HepG2 (cell line): ENCODE results near the gene TLK1. TPM values are rescaled to one million over a fixed set of nuclear protein-coding genes. Genes with fewer than 3 reads are reported as not detected.

Experiments
- ATAC-seq: fragments of 200-7000 bp; cut with Tn5 transposase; 3 replicates; pipeline ENCODE4 v1.9.1; 2020; ENCODE audit warnings: mild to moderate bottlenecking, moderate library complexity
- BruUV-seq: library from RNA; stranded (reverse); fragments of 400-500 nt; replicated peaks from 2 replicates; lab custom pipeline; 2021; lab: Mats Ljungman, UMichigan
- CTCF ChIA-PET: fragments of 300-600 bp; formaldehyde crosslinking; extraction: SDS; loops from one replicate; lab custom pipeline; 2021; ENCODE audit warnings: low total read pairs, inconsistent platforms, low intra/inter-chr PET ratio; lab: Yijun Ruan, JAX
- POLR2A ChIA-PET: fragments of 350-600 bp; sonication (Branson Sonifier 250); formaldehyde crosslinking; loops from one replicate; lab custom pipeline; 2020; ENCODE audit warnings: antibody characterized with exemption, inconsistent platforms; lab: Yijun Ruan, JAX
- DNase-seq: peaks from one replicate; pipeline ENCODE4 v3.0.0-alpha.2; 2015; ENCODE audit warnings: low spot score
- FAIRE-seq: peaks from 3 replicates; lab custom pipeline; 2011; peaks lifted over from hg19 to GRCh38; lab: Jason Lieb, UNC
- H2AFZ ChIP-seq: one replicate; pipeline ENCODE4 v1.6.1; 2011; ENCODE audit warnings: low read length, inconsistent platforms
- H3K27ac ChIP-seq: fragments of 300-600 bp; 3 replicates; pipeline ENCODE4 v1.8.0; 2011; ENCODE audit warnings: mixed run types, mild to moderate bottlenecking, mixed read lengths, low read length, inconsistent platforms; ENCODE audit not compliant: insufficient read depth; ENCODE audit errors: extremely low read length
- H3K27me3 ChIP-seq, 2 experiments: fragments of 200-600 bp in 1 of 2; 2 replicates in 1 of 2; 3 replicates in 1 of 2; pipeline versions ENCODE4 v1.6.0 to v1.8.0; 2011; ENCODE audit warnings: low read length in 2 of 2, mild to moderate bottlenecking in 2 of 2, moderate library complexity in 2 of 2, inconsistent platforms in 1 of 2; ENCODE audit not compliant: insufficient read depth in 2 of 2, control insufficient read depth in 1 of 2
- H3K36me3 ChIP-seq, 2 experiments: fragments of 200-600 bp in 1 of 2; replicated peaks in 1 of 2; 2 replicates in 1 of 2; 3 replicates in 1 of 2; pipeline versions ENCODE4 v1.5.1 to v1.8.0; 2011; ENCODE audit warnings: low read length in 2 of 2, inconsistent platforms in 1 of 2; ENCODE audit not compliant: insufficient read depth in 2 of 2, control insufficient read depth in 1 of 2
- H3K4me1 ChIP-seq: 2 replicates; pipeline ENCODE4 v1.5.1; 2012; ENCODE audit warnings: low read length, inconsistent platforms; ENCODE audit not compliant: insufficient read depth
- H3K4me2 ChIP-seq: 2 replicates; pipeline ENCODE4 v1.6.0; 2011; ENCODE audit warnings: low read depth, low read length, inconsistent platforms
- H3K4me3 ChIP-seq, 3 experiments: fragments of 200-600 bp in 1 of 3; sonication (generic), shearing (Covaris generic) in 1 of 3; replicated peaks in 1 of 3; 2 replicates each; pipeline ENCODE4 v1.5.1; 2011 to 2016; ENCODE audit warnings: low read length in 3 of 3, inconsistent platforms in 2 of 3, low read depth in 2 of 3, mild to moderate bottlenecking in 2 of 3, control low read depth in 1 of 3, mixed read lengths in 1 of 3; ENCODE audit not compliant: insufficient read depth in 1 of 3
- H3K79me2 ChIP-seq: one replicate; pipeline ENCODE4 v1.6.1; 2011; ENCODE audit warnings: low read length, inconsistent platforms; ENCODE audit not compliant: insufficient read depth
- H3K9ac ChIP-seq: 2 replicates; pipeline ENCODE4 v1.6.0; 2011; ENCODE audit warnings: mild to moderate bottlenecking, low read depth, low read length, inconsistent platforms; ENCODE audit not compliant: insufficient read depth
- H3K9me3 ChIP-seq: 2 replicates; pipeline ENCODE4 v1.5.1; 2012; ENCODE audit warnings: mild to moderate bottlenecking, low read length
- H4K20me1 ChIP-seq: 2 replicates; pipeline ENCODE4 v1.6.0; 2011; ENCODE audit warnings: inconsistent platforms, mild to moderate bottlenecking, low read length, moderate library complexity; ENCODE audit not compliant: insufficient read depth
- FOXA3 ChIP-seq: IDR thresholded peaks from 2 replicates; pipeline ENCODE4 v1.6.1; 2016; ENCODE audit warnings: missing genetic modification reagents, missing compliant biosample characterization
- ISL2 ChIP-seq: sonication (generic); formaldehyde crosslinking; IDR thresholded peaks from 2 replicates; pipeline ENCODE4 v1.5.0; 2020; ENCODE audit warnings: missing genetic modification reagents
- NCOA2 ChIP-seq: sonication (generic); formaldehyde crosslinking; IDR thresholded peaks from 2 replicates; pipeline ENCODE4 v1.8.0; 2022; ENCODE audit warnings: inconsistent platforms
- NR2C2 ChIP-seq: sonication (generic); formaldehyde crosslinking; IDR thresholded peaks from 2 replicates; pipeline ENCODE4 v1.4.0; 2020; ENCODE audit warnings: missing genetic modification reagents, mild to moderate bottlenecking, moderate library complexity, borderline replicate concordance
- PHF20 ChIP-seq: sonication (generic); formaldehyde crosslinking; IDR thresholded peaks from 2 replicates; pipeline ENCODE4 v1.5.0; 2020; ENCODE audit warnings: mild to moderate bottlenecking, missing genetic modification reagents
- RXRB ChIP-seq: IDR thresholded peaks from 2 replicates; pipeline ENCODE4 v1.6.1; 2016; ENCODE audit warnings: borderline replicate concordance, missing genetic modification reagents, missing compliant biosample characterization
- SMAD9 ChIP-seq: sonication (generic); formaldehyde crosslinking; IDR thresholded peaks from 2 replicates; pipeline ENCODE4 v1.5.1; 2020; ENCODE audit warnings: mild to moderate bottlenecking, missing genetic modification reagents
- SOX6 ChIP-seq, 2 experiments: fragments of 450-650 bp in 1 of 2; sonication (generic) in 1 of 2; formaldehyde crosslinking in 1 of 2; IDR thresholded peaks; 2 replicates each; pipeline versions ENCODE4 v1.4.0 to v1.6.1; 2017 to 2020; ENCODE audit warnings: antibody characterized with exemption in 1 of 2, mild to moderate bottlenecking in 1 of 2, missing genetic modification reagents in 1 of 2
- TARDBP ChIP-seq: sonication (generic); formaldehyde crosslinking; IDR thresholded peaks from 2 replicates; pipeline ENCODE4 v1.8.0; 2022; ENCODE audit warnings: mild to moderate bottlenecking, missing genetic modification reagents
- WGBS: methylation state at CpG from one replicate; pipeline ENCODE4 v1.1.6; 2017; ENCODE audit warnings: low lambda C conversion rate; 5-methylcytosine and 5-hydroxymethylcytosine counted together
- in situ Hi-C: cut with HindIII; loops from 2 replicates; pipeline ENCODE4 v1.10.0; 2017; ENCODE audit warnings: low pct_unique_long_range_greater_than_20kb; ENCODE audit not compliant: extremely low pct_ligation_motif_present
- intact Hi-C: fragments of 100-400 bp; cut with micrococcal nuclease; formaldehyde crosslinking; loops from one replicate; pipeline ENCODE4 v1.10.0; 2022; ENCODE audit not compliant: unreplicated experiment
- polyA plus RNA-seq, 8 experiments: library from polyadenylated mRNA; depleted of rRNA in 3 of 8; stranded (reverse) in 7 of 8; unstranded in 1 of 8; fragments of >200 nt; fragmentation: Illumina TruSeq in 4 of 8; extraction: Trizol in 4 of 8; gene quantifications; 2 replicates each; pipeline versions ENCODE4 v1.2.1 to v1.2.3, GENCODE V29; 2011 to 2016; ENCODE audit warnings: low read depth in 4 of 8, missing spikeins in 1 of 8, mixed read lengths in 1 of 8; ENCODE audit not compliant: insufficient read depth in 1 of 8
- total RNA-seq, 5 experiments: library from RNA; depleted of rRNA; stranded (reverse); fragments of >200 nt; fragmentation: Illumina TruSeq; extraction: Trizol; gene quantifications; 2 replicates each; pipeline ENCODE4 v1.2.3, GENCODE V29; 2016; ENCODE audit warnings: low read depth in 1 of 5
- TF ChIP-seq, protein P1 (sequence below): sonication (generic); formaldehyde crosslinking; IDR thresholded peaks from 2 replicates; pipeline ENCODE4 v1.8.1; 2023; ENCODE audit warnings: mild to moderate bottlenecking, moderate library complexity, missing genetic modification reagents
- TF ChIP-seq, protein P2 (sequence below), 2 experiments: fragments of 450-650 bp in 1 of 2; sonication (generic) in 1 of 2; formaldehyde crosslinking; IDR thresholded peaks; 2 replicates each; pipeline versions ENCODE4 v1.5.0 to v1.8.0; 2020 to 2022; ENCODE audit warnings: mild to moderate bottlenecking in 1 of 2, missing genetic modification reagents in 1 of 2
- TF ChIP-seq, protein P3 (sequence below): sonication (generic); formaldehyde crosslinking; IDR thresholded peaks from 2 replicates; pipeline ENCODE4 v1.4.0; 2020; ENCODE audit warnings: missing genetic modification reagents
- TF ChIP-seq, protein P4 (sequence below): IDR thresholded peaks from 2 replicates; pipeline ENCODE4 v1.6.1; 2016; ENCODE audit warnings: mild to moderate bottlenecking

Gene TLK1
- total and polyA plus RNA-seq, 2 of the 13 experiments (the other 11 are each of a cell fraction or from before 2014, with no cell fraction given), result 16.8 to 28.7 TPM

DNA sequence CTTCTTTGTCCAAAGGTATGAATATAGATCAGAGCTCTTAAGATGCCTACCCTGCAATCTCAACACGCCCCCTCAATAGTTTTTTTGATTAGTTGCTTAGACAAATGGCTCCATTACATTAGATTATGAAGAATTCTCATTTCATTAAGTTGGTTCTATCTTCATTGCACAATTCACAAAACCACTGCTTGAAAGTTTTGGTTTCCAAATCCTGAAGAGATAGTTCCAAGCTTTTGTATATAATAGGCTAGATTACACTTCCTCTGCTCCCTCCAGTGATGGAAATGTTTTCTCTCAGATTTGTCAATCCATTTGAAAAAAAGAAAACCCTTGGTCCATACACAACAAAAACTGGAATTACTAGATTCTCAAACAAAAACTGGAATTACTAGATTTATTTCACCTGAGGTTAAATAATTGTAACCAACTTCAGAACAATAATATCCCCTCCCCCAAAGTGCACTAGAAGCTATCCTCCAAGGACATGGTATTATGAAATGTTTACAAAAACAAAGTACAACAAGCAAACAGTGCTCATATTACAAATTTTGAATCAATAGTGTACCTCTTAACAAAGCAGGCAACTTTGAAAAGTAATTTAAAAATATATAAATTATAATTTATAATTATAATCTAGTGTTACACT, 6.8 kb upstream of the TLK1 start:
- H3K4me1 ChIP-seq, result peaks cover 71% of the 10 kb centered on the region
- ChIA-PET CTCF (no interaction called here), POLR2A (interaction anchor here (1.0 to 1.8 kb wide), 4 partner anchors 8 to 265 kb away, joined by 3 to 9 read pairs (median 3); no protein-coding TSS in a partner anchor)
- H3K27ac ChIP-seq, result peak overlapping the region; percentile 70
- no peaks in the 10 kb centered on the region for H3K27me3 ChIP-seq
- no peak overlapping the region for H2AFZ ChIP-seq
- H3K36me3 ChIP-seq, result no peaks in the 10 kb centered on the region
- no peaks in the 10 kb centered on the region for H3K79me2 ChIP-seq
- no peaks in the 10 kb centered on the region for H3K9me3 ChIP-seq
- FAIRE-seq (no peak), ATAC-seq (no peak), DNase-seq (peak; percentile 26)
- BruUV-seq, result no TSS peak
- in situ Hi-C loops (no loop called here), intact Hi-C loops (no loop called here)
- peak overlapping the region; percentile 83 for H3K4me2 ChIP-seq
- peak overlapping the region; percentile 40; the same call in 1 of the 2 replicates for H3K9ac ChIP-seq
- peak overlapping the region in 2 of 3 experiments; percentile 36 to 56; a peak in 4 of 6 replicates for H3K4me3 ChIP-seq
- WGBS, result 47% methylated on average over 1 of the region's 1 CpG
- no peaks in the 10 kb centered on the region for H4K20me1 ChIP-seq
- TF ChIP-seq, protein P1, sequence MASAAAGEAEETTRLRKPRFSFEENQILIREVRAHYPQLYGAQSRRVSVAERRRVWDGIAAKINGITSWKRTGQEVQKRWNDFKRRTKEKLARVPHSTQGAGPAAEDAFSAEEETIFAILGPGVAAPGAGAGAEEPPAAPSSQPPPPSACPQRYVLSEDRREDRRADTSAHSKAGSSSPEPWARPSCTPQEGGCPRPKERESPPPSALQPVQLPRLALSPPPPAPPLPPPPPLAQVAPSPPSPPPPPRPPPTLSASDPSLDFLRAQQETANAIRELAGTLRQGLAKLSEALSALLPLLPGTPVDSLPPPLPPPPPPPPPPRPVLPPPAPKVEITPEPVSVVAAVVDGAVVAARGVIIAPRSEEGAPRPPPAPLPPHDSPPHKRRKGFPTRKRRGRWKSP (CRISPR knock-in tag), result no peak
- TF ChIP-seq, protein P2, sequence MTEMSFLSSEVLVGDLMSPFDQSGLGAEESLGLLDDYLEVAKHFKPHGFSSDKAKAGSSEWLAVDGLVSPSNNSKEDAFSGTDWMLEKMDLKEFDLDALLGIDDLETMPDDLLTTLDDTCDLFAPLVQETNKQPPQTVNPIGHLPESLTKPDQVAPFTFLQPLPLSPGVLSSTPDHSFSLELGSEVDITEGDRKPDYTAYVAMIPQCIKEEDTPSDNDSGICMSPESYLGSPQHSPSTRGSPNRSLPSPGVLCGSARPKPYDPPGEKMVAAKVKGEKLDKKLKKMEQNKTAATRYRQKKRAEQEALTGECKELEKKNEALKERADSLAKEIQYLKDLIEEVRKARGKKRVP (CRISPR knock-in tag; IDR thresholded peaks at IDR 0.05), result peak in 1 of 2 experiments; percentile 40; a peak in 1 of 4 replicates
- TF ChIP-seq NR2C2 (CRISPR knock-in tag) (0 out of 2 replicates have a peak, but pooled peaks have one; percentile 20), FOXA3 (peak; percentile 92), NCOA2 (peak; percentile 85), ISL2 (peak; percentile 31; the same call in 1 of the 2 replicates), TARDBP (0 out of 2 replicates have a peak, but pooled peaks have one; percentile 24), RXRB (CRISPR knock-in tag) (peak; percentile 54; the same call in 1 of the 2 replicates), SOX6 (IDR thresholded peaks at IDR 0.05) (no peak), SOX6 (CRISPR knock-in tag; IDR thresholded peaks at IDR 0.05) (peak; percentile 67; the same call in 1 of the 2 replicates), PHF20 (CRISPR knock-in tag) (no peak), SMAD9 (CRISPR knock-in tag) (no peak)
- TF ChIP-seq, protein P3, sequence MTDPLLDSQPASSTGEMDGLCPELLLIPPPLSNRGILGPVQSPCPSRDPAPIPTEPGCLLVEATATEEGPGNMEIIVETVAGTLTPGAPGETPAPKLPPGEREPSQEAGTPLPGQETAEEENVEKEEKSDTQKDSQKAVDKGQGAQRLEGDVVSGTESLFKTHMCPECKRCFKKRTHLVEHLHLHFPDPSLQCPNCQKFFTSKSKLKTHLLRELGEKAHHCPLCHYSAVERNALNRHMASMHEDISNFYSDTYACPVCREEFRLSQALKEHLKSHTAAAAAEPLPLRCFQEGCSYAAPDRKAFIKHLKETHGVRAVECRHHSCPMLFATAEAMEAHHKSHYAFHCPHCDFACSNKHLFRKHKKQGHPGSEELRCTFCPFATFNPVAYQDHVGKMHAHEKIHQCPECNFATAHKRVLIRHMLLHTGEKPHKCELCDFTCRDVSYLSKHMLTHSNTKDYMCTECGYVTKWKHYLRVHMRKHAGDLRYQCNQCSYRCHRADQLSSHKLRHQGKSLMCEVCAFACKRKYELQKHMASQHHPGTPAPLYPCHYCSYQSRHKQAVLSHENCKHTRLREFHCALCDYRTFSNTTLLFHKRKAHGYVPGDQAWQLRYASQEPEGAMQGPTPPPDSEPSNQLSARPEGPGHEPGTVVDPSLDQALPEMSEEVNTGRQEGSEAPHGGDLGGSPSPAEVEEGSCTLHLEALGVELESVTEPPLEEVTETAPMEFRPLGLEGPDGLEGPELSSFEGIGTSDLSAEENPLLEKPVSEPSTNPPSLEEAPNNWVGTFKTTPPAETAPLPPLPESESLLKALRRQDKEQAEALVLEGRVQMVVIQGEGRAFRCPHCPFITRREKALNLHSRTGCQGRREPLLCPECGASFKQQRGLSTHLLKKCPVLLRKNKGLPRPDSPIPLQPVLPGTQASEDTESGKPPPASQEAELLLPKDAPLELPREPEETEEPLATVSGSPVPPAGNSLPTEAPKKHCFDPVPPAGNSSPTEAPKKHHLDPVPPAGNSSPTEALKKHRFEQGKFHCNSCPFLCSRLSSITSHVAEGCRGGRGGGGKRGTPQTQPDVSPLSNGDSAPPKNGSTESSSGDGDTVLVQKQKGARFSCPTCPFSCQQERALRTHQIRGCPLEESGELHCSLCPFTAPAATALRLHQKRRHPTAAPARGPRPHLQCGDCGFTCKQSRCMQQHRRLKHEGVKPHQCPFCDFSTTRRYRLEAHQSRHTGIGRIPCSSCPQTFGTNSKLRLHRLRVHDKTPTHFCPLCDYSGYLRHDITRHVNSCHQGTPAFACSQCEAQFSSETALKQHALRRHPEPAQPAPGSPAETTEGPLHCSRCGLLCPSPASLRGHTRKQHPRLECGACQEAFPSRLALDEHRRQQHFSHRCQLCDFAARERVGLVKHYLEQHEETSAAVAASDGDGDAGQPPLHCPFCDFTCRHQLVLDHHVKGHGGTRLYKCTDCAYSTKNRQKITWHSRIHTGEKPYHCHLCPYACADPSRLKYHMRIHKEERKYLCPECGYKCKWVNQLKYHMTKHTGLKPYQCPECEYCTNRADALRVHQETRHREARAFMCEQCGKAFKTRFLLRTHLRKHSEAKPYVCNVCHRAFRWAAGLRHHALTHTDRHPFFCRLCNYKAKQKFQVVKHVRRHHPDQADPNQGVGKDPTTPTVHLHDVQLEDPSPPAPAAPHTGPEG (CRISPR knock-in tag), result no peak
- TF ChIP-seq, protein P4, sequence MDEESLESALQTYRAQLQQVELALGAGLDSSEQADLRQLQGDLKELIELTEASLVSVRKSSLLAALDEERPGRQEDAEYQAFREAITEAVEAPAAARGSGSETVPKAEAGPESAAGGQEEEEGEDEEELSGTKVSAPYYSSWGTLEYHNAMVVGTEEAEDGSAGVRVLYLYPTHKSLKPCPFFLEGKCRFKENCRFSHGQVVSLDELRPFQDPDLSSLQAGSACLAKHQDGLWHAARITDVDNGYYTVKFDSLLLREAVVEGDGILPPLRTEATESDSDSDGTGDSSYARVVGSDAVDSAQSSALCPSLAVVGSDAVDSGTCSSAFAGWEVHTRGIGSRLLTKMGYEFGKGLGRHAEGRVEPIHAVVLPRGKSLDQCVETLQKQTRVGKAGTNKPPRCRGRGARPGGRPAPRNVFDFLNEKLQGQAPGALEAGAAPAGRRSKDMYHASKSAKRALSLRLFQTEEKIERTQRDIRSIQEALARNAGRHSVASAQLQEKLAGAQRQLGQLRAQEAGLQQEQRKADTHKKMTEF (CRISPR knock-in tag), result 0 out of 2 replicates have a peak, but pooled peaks have one; percentile 17
